ENCODE measurements around the gene PGA4.
A peak's percentile ranks its signal among the peaks of the same experiment; 100 is the strongest.
"Not testable (repeated sequence)": the region's sequence is repeated elsewhere in the genome, so short reads cannot be mapped to it uniquely, and the experiment has no call there.

The PGA4 gene

GRCh38 chr11:61222047-61222446 is at the start of gene PGA4:
PGA4 (plus strand) TSS chr11:61222347; CDS start chr11:61222401, 54 bp downstream.
- DNase-seq (ENCODE audit: low read depth); in situ Hi-C loops (cut with HindIII; ENCODE audit: low sequenced_read_pairs); H3K4me3 ChIP-seq (ENCODE audit: low read depth, low read length): not testable (repeated sequence)

GRCh38 chr11:61172356-61172755 is 49.8 kb upstream of the PGA4 start:
- no peak for DNase-seq (ENCODE audit: low read depth)
- TF ChIP-seq CTCF (IDR thresholded peaks at IDR 0.05; ENCODE audit: low read depth, low read length, missing control alignments): no peak
- in situ Hi-C loops (cut with HindIII; ENCODE audit: low sequenced_read_pairs): no loop called here
- no peak overlapping the region for H3K4me3 ChIP-seq (ENCODE audit: low read depth, low read length)

GRCh38 chr11:61172888-61173287 is 49.3 kb upstream of the PGA4 start:
- no peak for DNase-seq (ENCODE audit: low read depth)
- TF ChIP-seq CTCF (IDR thresholded peaks at IDR 0.05; ENCODE audit: low read depth, low read length, missing control alignments): no peak
- no peak overlapping the region for H3K4me3 ChIP-seq (ENCODE audit: low read depth, low read length)
- in situ Hi-C loops (cut with HindIII; ENCODE audit: low sequenced_read_pairs): no loop called here

GRCh38 chr11:61173456-61173855 is 48.7 kb upstream of the PGA4 start:
- no peak overlapping the region for H3K4me3 ChIP-seq (ENCODE audit: low read depth, low read length)
- in situ Hi-C loops (cut with HindIII; ENCODE audit: low sequenced_read_pairs): no loop called here
- TF ChIP-seq CTCF (IDR thresholded peaks at IDR 0.05; ENCODE audit: low read depth, low read length, missing control alignments): peak; percentile 5
- no peak for DNase-seq (ENCODE audit: low read depth)

- H3K4me3 ChIP-seq (ENCODE audit: low read depth, low read length): no peak overlapping the region
- no peak for DNase-seq (ENCODE audit: low read depth)
- in situ Hi-C loops (cut with HindIII; ENCODE audit: low sequenced_read_pairs): no loop called here
- TF ChIP-seq CTCF (IDR thresholded peaks at IDR 0.05; ENCODE audit: low read depth, low read length, missing control alignments): no peak
Observed at GRCh38 chr11:61174273-61174672, 47.9 kb upstream of the PGA4 start.

- no peak for TF ChIP-seq CTCF (IDR thresholded peaks at IDR 0.05; ENCODE audit: low read depth, low read length, missing control alignments)
- no peak overlapping the region for H3K4me3 ChIP-seq (ENCODE audit: low read depth, low read length)
- no peak for DNase-seq (ENCODE audit: low read depth)
- in situ Hi-C loops (cut with HindIII; ENCODE audit: low sequenced_read_pairs): no loop called here
Observed at GRCh38 chr11:61174949-61175348, 47.2 kb upstream of the PGA4 start.

GRCh38 chr11:61176446-61176845 is 45.7 kb upstream of the PGA4 start:
- no peak for DNase-seq (ENCODE audit: low read depth)
- TF ChIP-seq CTCF (IDR thresholded peaks at IDR 0.05; ENCODE audit: low read depth, low read length, missing control alignments): no peak
- in situ Hi-C loops (cut with HindIII; ENCODE audit: low sequenced_read_pairs): no loop called here
- no peak overlapping the region for H3K4me3 ChIP-seq (ENCODE audit: low read depth, low read length)

GRCh38 chr11:61180205-61180604 is 41.9 kb upstream of the PGA4 start:
- in situ Hi-C loops (cut with HindIII; ENCODE audit: low sequenced_read_pairs); DNase-seq (ENCODE audit: low read depth); H3K4me3 ChIP-seq (ENCODE audit: low read depth, low read length): not testable (repeated sequence)
